ENCODE data around the gene CLEC10A. TPM values are rescaled to one million over a fixed set of nuclear protein-coding genes. Genes with fewer than 3 reads are reported as not detected.
"Not testable (repeated sequence)": the region's sequence is repeated elsewhere in the genome, so short reads cannot be mapped to it uniquely, and the experiment has no call there.

CLEC10A gene
- total RNA-seq, 1 experiment from 2014 or later, result not detected

GRCh38 chr17:7047566-7047965 is 32.5 kb downstream of the CLEC10A start:
- H3K27me3 ChIP-seq (ENCODE audit: control insufficient read depth, insufficient read depth, low read length), result no peaks in the 10 kb centered on the region
- H3K9me3 ChIP-seq (ENCODE audit: control insufficient read depth, insufficient read depth, low read depth, low read length), result no peaks in the 10 kb centered on the region
- H3K36me3 ChIP-seq (ENCODE audit: control insufficient read depth, insufficient read depth, low read length), result no peaks in the 10 kb centered on the region
- in situ Hi-C loops (cut with HindIII; ENCODE audit: low pct_unique_long_range_greater_than_20kb, low sequenced_read_pairs) (no loop called here), intact Hi-C loops (cut with micrococcal nuclease; ENCODE audit: unreplicated experiment) (loop anchor here (10.0 kb wide), 1 partner anchor 117 kb away; no protein-coding TSS in a partner anchor)
- ATAC-seq (no peak), DNase-seq (ENCODE audit: low read depth, low spot score) (no peak)
- TF ChIP-seq TCF7L2 (IDR thresholded peaks at IDR 0.05; ENCODE audit: low read depth, low read length) (no peak), POLR2AphosphoS5 (IDR thresholded peaks at IDR 0.05; ENCODE audit: low read depth, low read length) (no peak), SIN3A (IDR thresholded peaks at IDR 0.05; ENCODE audit: borderline replicate concordance, insufficient read depth, low read depth, low read length) (no peak), CTCF (IDR thresholded peaks at IDR 0.05) (no peak)
- TF ChIP-seq, protein P1, sequence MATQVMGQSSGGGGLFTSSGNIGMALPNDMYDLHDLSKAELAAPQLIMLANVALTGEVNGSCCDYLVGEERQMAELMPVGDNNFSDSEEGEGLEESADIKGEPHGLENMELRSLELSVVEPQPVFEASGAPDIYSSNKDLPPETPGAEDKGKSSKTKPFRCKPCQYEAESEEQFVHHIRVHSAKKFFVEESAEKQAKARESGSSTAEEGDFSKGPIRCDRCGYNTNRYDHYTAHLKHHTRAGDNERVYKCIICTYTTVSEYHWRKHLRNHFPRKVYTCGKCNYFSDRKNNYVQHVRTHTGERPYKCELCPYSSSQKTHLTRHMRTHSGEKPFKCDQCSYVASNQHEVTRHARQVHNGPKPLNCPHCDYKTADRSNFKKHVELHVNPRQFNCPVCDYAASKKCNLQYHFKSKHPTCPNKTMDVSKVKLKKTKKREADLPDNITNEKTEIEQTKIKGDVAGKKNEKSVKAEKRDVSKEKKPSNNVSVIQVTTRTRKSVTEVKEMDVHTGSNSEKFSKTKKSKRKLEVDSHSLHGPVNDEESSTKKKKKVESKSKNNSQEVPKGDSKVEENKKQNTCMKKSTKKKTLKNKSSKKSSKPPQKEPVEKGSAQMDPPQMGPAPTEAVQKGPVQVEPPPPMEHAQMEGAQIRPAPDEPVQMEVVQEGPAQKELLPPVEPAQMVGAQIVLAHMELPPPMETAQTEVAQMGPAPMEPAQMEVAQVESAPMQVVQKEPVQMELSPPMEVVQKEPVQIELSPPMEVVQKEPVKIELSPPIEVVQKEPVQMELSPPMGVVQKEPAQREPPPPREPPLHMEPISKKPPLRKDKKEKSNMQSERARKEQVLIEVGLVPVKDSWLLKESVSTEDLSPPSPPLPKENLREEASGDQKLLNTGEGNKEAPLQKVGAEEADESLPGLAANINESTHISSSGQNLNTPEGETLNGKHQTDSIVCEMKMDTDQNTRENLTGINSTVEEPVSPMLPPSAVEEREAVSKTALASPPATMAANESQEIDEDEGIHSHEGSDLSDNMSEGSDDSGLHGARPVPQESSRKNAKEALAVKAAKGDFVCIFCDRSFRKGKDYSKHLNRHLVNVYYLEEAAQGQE (IDR thresholded peaks at IDR 0.05; ENCODE audit: insufficient read depth in 1 of 2, low read depth in 2 of 2, low read length in 1 of 2), result no peak
- no TSS peak for BruUV-seq (replicated peaks)
- ChIA-PET CTCF (interaction anchor here (0.6 to 0.8 kb wide), 2 partner anchors 89 to 130 kb away, joined by 3 read pairs; no protein-coding TSS in a partner anchor), POLR2A (no interaction called here)
- no peak overlapping the region for H3K27ac ChIP-seq (ENCODE audit: low read length)
- peaks cover 22% of the 10 kb centered on the region for H3K4me1 ChIP-seq (ENCODE audit: control insufficient read depth, insufficient read depth, low read length)
- H3K4me3 ChIP-seq (ENCODE audit: low read depth in 2 of 2, low read length in 2 of 2), result no peak overlapping the region

GRCh38 chr17:7046725-7047397 is 33.2 kb downstream of the CLEC10A start:
- in situ Hi-C loops (cut with HindIII; ENCODE audit: low pct_unique_long_range_greater_than_20kb, low sequenced_read_pairs); POLR2A ChIA-PET; H3K4me3 ChIP-seq (ENCODE audit: low read depth in 2 of 2, low read length in 2 of 2); ATAC-seq; H3K36me3 ChIP-seq (ENCODE audit: control insufficient read depth, insufficient read depth, low read length); H3K27ac ChIP-seq (ENCODE audit: low read length); H3K27me3 ChIP-seq (ENCODE audit: control insufficient read depth, insufficient read depth, low read length); BruUV-seq (replicated peaks); H3K9me3 ChIP-seq (ENCODE audit: control insufficient read depth, insufficient read depth, low read depth, low read length); DNase-seq (ENCODE audit: low read depth, low spot score): not testable (repeated sequence)
- intact Hi-C loops (cut with micrococcal nuclease; ENCODE audit: unreplicated experiment), result loop anchor here (10.0 kb wide), 1 partner anchor 118 kb away; no protein-coding TSS in a partner anchor
- H3K4me1 ChIP-seq (ENCODE audit: control insufficient read depth, insufficient read depth, low read length), result peaks cover 22% of the 10 kb centered on the region
- CTCF ChIA-PET, result interaction anchor here (0.6 to 2.0 kb wide), 3 partner anchors 26 to 169 kb away, joined by 5 to 13 read pairs (median 12); no protein-coding TSS in a partner anchor
